NCI-H1694 treated with DMSO at 0.1 percent for 48 hours (cell line): Measurements from ENCODE around the gene ATP1B4.

Experiments used
- DNase-seq: peaks from one replicate; lab custom pipeline; 2025; lab: John Stamatoyannopoulos, UW

Gene ATP1B4

GRCh38 chrX:120377179-120377578 lies 15.3 kb downstream of the ATP1B4 start:
- no peak for DNase-seq

- no peak for DNase-seq
These were observed 15.8 kb downstream of the ATP1B4 start for GRCh38 chrX:120377715-120378114.

GRCh38 chrX:120378570-120378969 lies 16.7 kb downstream of the ATP1B4 start:
- no peak for DNase-seq

- DNase-seq, result no peak
These were observed 18.2 kb downstream of the ATP1B4 start for GRCh38 chrX:120379937-120380681.

- DNase-seq, result no peak
These were observed 18.8 kb downstream of the ATP1B4 start for GRCh38 chrX:120380699-120381098.

- no peak for DNase-seq
These were observed 39.4 kb downstream of the ATP1B4 start for GRCh38 chrX:120401301-120401700.

GRCh38 chrX:120402369-120402768 lies 40.5 kb downstream of the ATP1B4 start:
- no peak for DNase-seq

- no peak for DNase-seq
These were observed 44.7 kb downstream of the ATP1B4 start for GRCh38 chrX:120406638-120407037.

GRCh38 chrX:120408168-120408567 lies 46.3 kb downstream of the ATP1B4 start:
- no peak for DNase-seq

GRCh38 chrX:120419463-120419862 lies 57.6 kb downstream of the ATP1B4 start:
- no peak for DNase-seq

- no peak for DNase-seq
These were observed 64.7 kb downstream of the ATP1B4 start for GRCh38 chrX:120426599-120426998.

GRCh38 chrX:120428309-120428708 lies 66.4 kb downstream of the ATP1B4 start:
- no peak for DNase-seq

- no peak for DNase-seq
These were observed 68.1 kb downstream of the ATP1B4 start for GRCh38 chrX:120429776-120430540.
